Activated CD8-positive, alpha-beta memory T cell treated with anti-CD3 and anti-CD28 coated beads for 1 hour (primary cell): Measurements from ENCODE around the gene AKR7A2.
"Not testable (repeated sequence)": the region's sequence is repeated elsewhere in the genome, so short reads cannot be mapped to it uniquely, and the experiment has no call there.

Experiments
- DNase-seq, 2 donors: peaks; one replicate each; pipeline ENCODE4 v3.0.0-alpha.2; 2020; ENCODE audit warnings: low read depth in 1 of 2; ENCODE audit errors: extremely low read depth in 1 of 2

Gene AKR7A2

DNA sequence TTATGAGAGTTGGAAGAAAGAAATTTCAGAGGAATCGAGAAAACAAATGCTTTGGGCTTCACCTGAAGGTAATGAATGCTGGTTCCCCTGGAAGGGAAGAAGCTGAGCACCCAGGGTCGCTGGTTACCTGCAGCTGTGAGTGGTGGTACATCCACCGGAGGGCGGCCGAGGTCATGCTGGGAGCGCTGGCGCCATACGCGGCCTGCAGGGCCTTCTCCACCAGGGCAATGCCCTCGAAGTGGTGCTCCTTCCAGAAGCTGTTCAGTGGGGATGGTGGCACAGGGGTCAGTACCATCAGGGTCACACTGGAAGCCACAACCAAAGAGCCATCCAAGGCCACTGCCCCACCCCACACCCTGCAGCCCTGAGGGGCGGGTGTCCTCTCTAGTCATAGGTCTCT is 43.5 kb downstream of the AKR7A2 start:
- no peak for DNase-seq

DNA sequence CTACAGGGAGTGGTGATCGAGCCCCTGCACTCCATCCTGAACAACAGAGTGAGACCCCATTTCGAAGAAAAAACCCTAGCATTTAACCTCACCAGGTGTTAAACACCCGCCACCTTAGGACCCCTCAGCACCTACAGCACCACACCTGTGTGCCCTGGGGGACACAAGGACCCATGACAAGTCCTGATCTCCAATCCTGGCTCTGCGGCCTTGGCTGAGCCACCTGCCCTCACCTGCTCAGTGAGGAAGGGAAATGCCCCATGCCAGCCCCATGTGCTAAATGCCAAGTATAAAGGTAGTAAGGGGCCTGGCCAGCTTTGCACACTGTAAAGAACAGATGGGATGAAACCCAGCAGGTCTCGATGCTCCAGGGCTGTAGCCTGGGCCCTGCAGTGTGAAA is 49.2 kb downstream of the AKR7A2 start:
- DNase-seq = no peak

DNA sequence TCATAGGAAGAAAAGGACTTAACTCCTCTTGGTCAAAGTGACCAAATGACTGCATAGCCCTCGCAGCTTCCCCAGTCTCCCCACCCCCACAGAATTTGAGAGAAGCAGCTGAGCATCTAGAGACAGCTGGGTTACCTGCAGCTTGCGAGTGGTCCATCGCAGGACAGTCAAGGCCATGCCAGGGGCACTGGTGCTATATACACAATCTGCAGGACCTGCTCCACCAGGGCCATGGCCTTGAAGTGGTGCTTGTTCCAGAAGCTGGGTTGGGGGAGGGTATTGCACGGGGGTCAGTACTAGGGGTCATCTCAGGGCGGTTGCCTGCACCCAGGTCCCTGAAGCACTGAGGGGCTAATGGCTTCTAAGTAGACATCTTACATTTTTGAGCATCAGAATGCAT is 49.9 kb downstream of the AKR7A2 start:
- DNase-seq = no peak

DNA sequence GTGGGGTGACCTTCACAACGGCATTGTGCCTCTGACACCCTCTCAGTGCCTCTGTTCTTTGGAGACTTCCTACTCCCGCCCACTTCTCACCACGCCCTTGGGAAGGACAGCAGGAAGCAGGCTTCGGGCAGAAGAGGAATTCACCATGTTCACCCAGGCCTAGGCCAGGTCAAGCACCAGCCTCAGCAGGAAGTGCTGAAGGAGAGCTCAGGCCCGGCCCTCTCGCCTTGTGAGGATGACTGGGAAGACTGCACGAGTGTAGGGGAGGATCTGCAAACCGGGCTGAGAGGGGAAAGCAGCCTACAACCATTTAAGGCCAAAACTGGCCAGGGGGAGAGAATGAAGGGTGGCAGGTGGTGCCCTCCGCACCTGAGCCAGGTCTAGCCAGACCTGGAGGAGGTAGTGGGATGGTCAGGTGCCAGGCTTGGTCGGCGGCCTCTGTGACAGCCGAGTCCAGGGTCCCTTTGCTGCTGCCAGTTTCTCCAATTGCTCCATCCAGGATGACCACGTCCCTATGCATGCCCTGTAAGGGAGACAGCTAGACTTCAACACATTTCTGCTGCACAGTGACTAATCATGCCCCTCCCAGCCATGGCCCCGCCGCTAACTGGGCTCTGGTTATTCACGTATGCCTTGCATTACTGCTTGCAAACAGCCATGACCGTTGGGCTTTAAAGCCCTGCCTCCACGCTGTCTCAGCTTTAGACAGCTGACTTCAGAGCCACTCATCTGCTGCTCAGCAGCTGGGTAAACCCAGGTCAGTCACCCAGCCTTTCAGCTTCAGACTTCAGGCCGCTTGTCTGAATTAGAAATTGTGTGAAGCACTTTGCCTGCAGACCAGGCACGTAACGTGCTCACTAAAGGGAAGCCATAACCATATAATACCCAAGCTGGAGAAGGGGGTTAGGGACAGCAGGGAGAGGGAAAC is 51.5 kb downstream of the AKR7A2 start:
- DNase-seq = no peak

DNA sequence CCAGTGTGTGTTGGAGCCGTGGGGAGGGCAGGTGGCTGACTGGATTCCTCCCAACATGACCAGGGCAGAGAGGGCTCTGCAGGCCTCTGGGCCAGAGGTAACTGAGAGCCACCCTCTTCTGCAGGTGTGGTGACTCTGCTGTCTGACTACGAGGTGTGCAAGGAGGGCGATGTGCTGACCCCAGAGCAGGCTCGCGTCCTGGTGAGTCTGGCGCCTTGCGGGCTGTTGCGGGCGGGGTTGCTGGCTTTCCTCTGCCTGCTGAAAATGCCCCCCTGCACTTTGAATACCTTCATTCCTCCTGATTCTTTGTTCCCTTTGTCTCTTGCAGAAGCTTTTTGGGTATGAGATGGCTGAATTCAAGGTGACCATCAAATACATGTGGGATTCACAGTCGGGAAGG is 53.6 kb downstream of the AKR7A2 start:
- no peak for DNase-seq

DNA sequence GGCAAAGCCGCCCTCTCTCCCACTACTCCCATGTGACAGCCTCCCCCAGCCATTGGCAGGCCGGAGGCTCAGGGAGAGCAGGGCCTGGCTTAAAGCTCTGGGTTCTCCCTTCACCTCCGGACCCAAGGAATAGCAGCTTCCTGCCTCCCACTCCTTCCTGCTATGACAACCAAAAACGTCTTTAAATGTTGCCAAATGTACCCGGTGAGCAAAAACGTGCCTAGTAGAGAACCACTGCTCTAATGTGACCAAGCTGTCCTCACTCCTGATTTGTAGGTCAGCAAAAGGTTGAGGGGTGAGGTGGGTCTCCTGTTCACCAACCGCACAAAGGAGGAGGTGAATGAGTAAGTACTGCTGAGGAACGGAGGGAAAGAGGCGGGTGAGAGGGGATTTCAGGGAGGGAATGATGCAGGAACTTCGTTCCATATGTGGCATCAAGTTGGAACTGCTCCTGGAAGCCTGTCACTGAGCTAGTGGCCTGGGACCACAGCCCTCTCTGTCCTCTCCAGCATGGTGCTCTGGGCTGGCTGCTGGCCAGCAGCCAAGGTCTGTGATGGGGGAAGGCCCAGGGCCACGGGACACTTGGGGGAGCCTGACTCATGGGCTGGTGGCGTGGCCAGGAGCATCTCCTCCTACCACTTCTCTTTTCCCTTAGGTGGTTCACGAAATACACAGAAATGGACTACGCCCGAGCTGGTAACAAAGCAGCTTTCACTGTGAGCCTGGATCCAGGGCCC is 54.6 kb downstream of the AKR7A2 start:
- DNase-seq = no peak

DNA sequence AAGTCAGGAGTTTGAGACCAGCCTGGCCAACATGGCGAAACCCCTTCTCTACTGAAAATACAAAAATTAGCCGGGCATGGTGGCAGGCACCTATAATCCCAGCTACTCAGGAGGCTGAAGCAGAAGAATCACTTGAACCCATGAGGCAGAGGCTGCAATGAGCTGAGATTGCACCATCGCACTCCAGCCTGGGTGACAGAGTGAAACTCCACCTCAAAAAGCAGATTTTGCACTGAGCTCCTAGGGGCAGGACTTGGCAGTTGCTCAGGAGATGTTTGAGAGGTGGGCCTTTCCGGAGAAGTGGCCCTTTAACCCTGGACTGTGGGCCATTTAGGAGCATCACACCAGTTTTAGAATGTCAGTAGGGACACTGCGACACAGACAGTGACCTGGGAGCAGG is 55.6 kb downstream of the AKR7A2 start:
- not testable (repeated sequence) for DNase-seq

DNA sequence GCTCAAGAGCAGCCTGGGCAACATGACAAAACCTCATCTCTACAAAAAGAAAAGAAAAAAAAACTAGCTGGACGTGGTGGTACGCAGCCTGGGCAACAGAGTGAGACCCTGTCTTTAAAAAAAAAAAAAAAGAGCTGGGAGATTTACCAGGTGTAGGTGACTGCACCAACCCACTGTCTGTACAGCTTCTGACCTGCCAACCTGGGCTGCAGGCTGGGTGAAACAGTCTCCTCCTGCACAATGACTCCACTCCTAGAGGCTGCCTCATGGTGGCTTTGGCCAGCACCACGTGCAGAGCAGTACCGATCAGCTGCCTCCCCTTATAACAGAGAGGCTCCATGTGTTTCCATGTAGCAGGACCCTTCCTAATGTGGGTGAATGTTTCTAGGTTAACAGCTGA is 56.7 kb downstream of the AKR7A2 start:
- DNase-seq = no peak

DNA sequence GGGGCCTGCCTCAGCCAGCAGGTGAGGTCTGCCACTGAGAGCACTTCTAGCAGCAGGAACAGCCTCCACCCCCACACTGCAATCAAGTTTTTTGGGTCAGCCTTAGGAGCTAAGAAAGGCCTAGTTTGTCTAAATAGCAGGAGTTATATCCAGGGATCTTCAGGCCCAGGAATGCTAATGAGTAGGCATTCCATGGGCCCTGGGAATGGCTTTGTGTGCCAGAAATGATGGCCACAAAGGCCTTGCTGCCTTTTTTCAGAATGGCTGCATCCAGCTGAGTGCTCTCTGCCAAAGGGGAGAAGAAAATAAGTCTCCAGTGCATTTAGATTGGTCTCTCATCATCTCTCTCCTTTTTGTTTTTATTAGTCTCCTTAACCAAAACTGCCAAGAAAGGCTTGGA is 57.5 kb downstream of the AKR7A2 start:
- no peak for DNase-seq
